HCT116 (cell line): Measurements from ENCODE around the gene MED26.

ENCODE experiments used
- ATF3 ChIP-seq: IDR thresholded peaks from 2 replicates; pipeline ENCODE4 v1.6.1; 2012
- CEBPB ChIP-seq: IDR thresholded peaks from 2 replicates; pipeline ENCODE4 v1.6.1; 2012; ENCODE audit warnings: low read depth
- CTCF ChIP-seq, 3 experiments: fragments of 200-600 bp in 1 of 3; sonication (generic) in 1 of 3; IDR thresholded peaks in 2 of 3; conservative IDR thresholded peaks in 1 of 3; 2 replicates each; pipeline ENCODE4 v1.5.1; 2012 to 2017; ENCODE audit warnings: low read depth in 2 of 3, low read length in 2 of 3, antibody characterized with exemption in 1 of 3, borderline replicate concordance in 1 of 3, control low read depth in 1 of 3, mild to moderate bottlenecking in 1 of 3, mixed read lengths in 1 of 3, mixed run types in 1 of 3, moderate library complexity in 1 of 3; ENCODE audit not compliant: insufficient read depth in 1 of 3
- ELF1 ChIP-seq: IDR thresholded peaks from 2 replicates; pipeline ENCODE4 v1.6.1; 2012; ENCODE audit warnings: low read depth, borderline replicate concordance
- EZH2 ChIP-seq: fragments of 200-600 bp; sonication (generic); IDR thresholded peaks from 2 replicates; pipeline ENCODE4 v1.6.1; 2017; ENCODE audit warnings: antibody characterized with exemption, mixed run types
- EZH2phosphoT487 ChIP-seq: fragments of 200-600 bp; IDR thresholded peaks from 2 replicates; pipeline ENCODE4 v1.6.1; 2018; ENCODE audit warnings: antibody characterized with exemption, borderline replicate concordance
- POLR2A ChIP-seq: IDR thresholded peaks from 2 replicates; pipeline ENCODE4 v1.7.0; 2011; ENCODE audit warnings: borderline replicate concordance; ENCODE audit not compliant: insufficient read depth, insufficient read length; ENCODE audit errors: extremely low read depth
- REST ChIP-seq: IDR thresholded peaks from 2 replicates; pipeline ENCODE4 v1.6.1; 2012; ENCODE audit warnings: low read depth
- SIN3A ChIP-seq: IDR thresholded peaks from 2 replicates; pipeline ENCODE4 v1.6.1; 2012; ENCODE audit warnings: low read depth
- SP1 ChIP-seq: IDR thresholded peaks from 2 replicates; pipeline ENCODE4 v1.6.1; 2012; ENCODE audit warnings: low read depth
- YY1 ChIP-seq: IDR thresholded peaks from 2 replicates; pipeline ENCODE4 v1.6.1; 2011; ENCODE audit warnings: low read length, low read depth, moderate library complexity, mild to moderate bottlenecking; ENCODE audit not compliant: insufficient replicate concordance; ENCODE audit errors: extremely low read depth
- ZBTB33 ChIP-seq: IDR thresholded peaks from 2 replicates; pipeline ENCODE4 v1.6.1; 2011; ENCODE audit warnings: mild to moderate bottlenecking, low read length, moderate library complexity; ENCODE audit not compliant: insufficient replicate concordance; ENCODE audit errors: extremely low read depth
- ZNF274 ChIP-seq: fragments of 200-500 bp; sonication (Bioruptor generic); IDR thresholded peaks from 2 replicates; pipeline ENCODE4 v1.6.1; 2014; ENCODE audit warnings: mild to moderate bottlenecking, low read depth, low read length, inconsistent platforms

GRCh38 chr19:16623066-16623465, 4.9 kb downstream of the MED26 start:
- TF ChIP-seq CTCF (IDR thresholded peaks at IDR 0.05 in 2 of 3, conservative IDR thresholded peaks at IDR 0.05 in 1 of 3; ENCODE audit: borderline replicate concordance in 1 of 3, insufficient read depth in 1 of 3, low read depth in 2 of 3, low read length in 2 of 3) (no peak), ZNF274 (no peak), ZBTB33 (no peak), REST (no peak), POLR2A (no peak), EZH2 (no peak), SP1 (no peak), CEBPB (no peak), ELF1 (no peak), ATF3 (no peak), EZH2phosphoT487 (no peak), YY1 (no peak), SIN3A (no peak)
